ENCODE measurements around the gene VSX1. TPM values are rescaled to one million over a fixed set of nuclear protein-coding genes. Genes with fewer than 3 reads are reported as not detected.
A peak's percentile ranks its signal among the peaks of the same experiment; 100 is the strongest.

VSX1 gene
- total RNA-seq, 1 donor from 2014 or later = not detected

DNA sequence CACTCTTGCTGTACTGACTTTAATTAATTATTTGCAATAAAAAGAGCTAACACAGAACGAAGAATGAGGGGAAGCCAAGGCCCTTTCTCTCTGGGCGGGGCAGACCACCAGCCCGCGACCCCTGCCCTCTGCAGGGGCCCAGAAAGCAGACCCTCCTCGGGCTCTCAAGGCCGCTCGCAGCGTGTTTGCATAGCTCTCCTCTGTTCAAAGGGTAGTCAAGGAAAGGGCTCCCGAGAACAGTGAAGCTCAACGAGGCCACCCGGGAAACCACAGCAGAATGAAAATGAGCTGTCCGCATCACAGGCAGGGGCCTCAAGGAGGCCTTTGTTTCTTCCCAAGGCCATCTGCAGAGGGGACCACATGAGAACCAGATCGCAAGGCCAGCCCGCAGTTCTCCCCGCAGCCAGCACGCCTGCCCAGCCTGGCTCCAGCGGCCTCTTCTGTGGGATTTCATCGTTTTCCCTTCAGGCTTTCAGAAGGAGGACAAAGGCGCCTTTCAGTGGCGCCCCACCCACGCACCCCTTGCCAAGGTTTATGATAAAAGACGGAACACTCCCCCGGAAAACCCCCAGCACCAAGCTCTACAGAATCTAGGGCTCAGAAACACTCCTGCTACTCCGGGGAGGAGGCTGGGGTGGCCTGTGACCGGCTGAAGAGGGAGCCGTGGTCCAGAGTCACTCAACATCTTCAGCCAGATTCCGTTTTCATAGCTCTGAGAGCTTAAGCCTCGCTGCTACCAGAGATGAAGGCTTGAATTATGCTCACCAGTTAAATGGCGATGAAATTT, 49.3 kb downstream of the VSX1 start:
- Mint-ChIP-seq H3K27ac (peak overlapping the region; percentile 56), H3K4me3 (ENCODE audit: low read depth) (no peak overlapping the region)
- TF ChIP-seq, protein P1, sequence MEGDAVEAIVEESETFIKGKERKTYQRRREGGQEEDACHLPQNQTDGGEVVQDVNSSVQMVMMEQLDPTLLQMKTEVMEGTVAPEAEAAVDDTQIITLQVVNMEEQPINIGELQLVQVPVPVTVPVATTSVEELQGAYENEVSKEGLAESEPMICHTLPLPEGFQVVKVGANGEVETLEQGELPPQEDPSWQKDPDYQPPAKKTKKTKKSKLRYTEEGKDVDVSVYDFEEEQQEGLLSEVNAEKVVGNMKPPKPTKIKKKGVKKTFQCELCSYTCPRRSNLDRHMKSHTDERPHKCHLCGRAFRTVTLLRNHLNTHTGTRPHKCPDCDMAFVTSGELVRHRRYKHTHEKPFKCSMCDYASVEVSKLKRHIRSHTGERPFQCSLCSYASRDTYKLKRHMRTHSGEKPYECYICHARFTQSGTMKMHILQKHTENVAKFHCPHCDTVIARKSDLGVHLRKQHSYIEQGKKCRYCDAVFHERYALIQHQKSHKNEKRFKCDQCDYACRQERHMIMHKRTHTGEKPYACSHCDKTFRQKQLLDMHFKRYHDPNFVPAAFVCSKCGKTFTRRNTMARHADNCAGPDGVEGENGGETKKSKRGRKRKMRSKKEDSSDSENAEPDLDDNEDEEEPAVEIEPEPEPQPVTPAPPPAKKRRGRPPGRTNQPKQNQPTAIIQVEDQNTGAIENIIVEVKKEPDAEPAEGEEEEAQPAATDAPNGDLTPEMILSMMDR (IDR thresholded peaks at IDR 0.05; ENCODE audit: unreplicated experiment) = no peak

DNA sequence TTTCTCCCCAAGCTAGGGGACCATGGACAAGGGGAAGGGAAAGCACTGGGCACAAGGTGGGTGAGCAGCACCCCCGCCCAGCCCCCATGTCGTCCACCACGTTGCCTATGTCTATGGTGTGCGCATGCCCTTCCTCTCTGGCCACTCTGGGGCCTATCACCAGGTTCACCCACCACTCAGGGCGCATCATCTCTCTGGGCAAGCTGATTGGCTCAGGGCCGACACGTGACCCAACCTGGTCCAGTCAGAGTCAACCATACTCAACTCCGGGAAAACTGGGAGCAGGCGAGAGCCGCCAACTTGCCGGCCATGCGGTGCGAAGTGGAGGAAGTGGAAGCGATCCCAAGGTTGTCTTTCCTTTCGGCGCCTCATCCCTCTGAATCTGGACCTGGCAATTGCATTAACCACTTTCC, 49.9 kb downstream of the VSX1 start:
- no peak for DNase-seq (ENCODE audit: low spot score, unreplicated experiment)
- no peaks in the 10 kb centered on the region for H3K36me3 Mint-ChIP-seq (ENCODE audit: insufficient read depth)
- peaks cover 7% of the 10 kb centered on the region for H3K27me3 Mint-ChIP-seq
- no peaks in the 10 kb centered on the region for H3K9me3 Mint-ChIP-seq (ENCODE audit: low read depth)
- peaks cover 3% of the 10 kb centered on the region for H3K4me1 Mint-ChIP-seq (ENCODE audit: low read depth)
- H3K27ac Mint-ChIP-seq = peak overlapping the region; percentile 56
- no peak overlapping the region for H3K4me3 Mint-ChIP-seq (ENCODE audit: low read depth)
- TF ChIP-seq, protein P1 (IDR thresholded peaks at IDR 0.05; ENCODE audit: unreplicated experiment) = no peak

More for the DNA sequence above, 49.3 kb downstream of the VSX1 start:
- Mint-ChIP-seq H3K9me3 (ENCODE audit: low read depth) (no peaks in the 10 kb centered on the region), H3K36me3 (ENCODE audit: insufficient read depth) (no peaks in the 10 kb centered on the region), H3K4me1 (ENCODE audit: low read depth) (peaks cover 3% of the 10 kb centered on the region), H3K27me3 (peaks cover 7% of the 10 kb centered on the region)
- no peak for DNase-seq (ENCODE audit: low spot score, unreplicated experiment)

DNA sequence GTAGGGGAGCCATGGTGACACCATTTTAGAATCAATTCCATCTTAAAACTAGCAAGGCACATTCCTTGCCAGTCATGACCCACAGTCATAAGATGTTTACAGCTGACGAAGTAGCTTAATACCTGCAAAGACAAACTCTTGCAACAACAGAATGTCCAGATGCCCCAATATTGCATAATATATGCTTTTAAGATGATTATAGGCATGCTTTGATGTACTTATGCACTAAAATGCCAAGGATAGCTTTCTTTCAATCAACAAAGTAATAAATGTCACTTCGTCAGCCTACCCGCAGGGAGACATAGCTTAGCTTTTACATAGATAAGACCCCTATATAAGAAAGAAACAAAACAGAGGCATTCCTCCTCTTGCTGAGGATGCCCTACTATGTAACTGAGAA, 50.7 kb downstream of the VSX1 start:
- no peak for DNase-seq (ENCODE audit: low spot score, unreplicated experiment)
- Mint-ChIP-seq H3K9me3 (ENCODE audit: low read depth) (no peaks in the 10 kb centered on the region), H3K27me3 (peaks cover 7% of the 10 kb centered on the region), H3K4me1 (ENCODE audit: low read depth) (peaks cover 3% of the 10 kb centered on the region), H3K4me3 (ENCODE audit: low read depth) (no peak overlapping the region), H3K36me3 (ENCODE audit: insufficient read depth) (no peaks in the 10 kb centered on the region), H3K27ac (no peak overlapping the region)
- TF ChIP-seq, protein P1 (IDR thresholded peaks at IDR 0.05; ENCODE audit: unreplicated experiment) = no peak

DNA sequence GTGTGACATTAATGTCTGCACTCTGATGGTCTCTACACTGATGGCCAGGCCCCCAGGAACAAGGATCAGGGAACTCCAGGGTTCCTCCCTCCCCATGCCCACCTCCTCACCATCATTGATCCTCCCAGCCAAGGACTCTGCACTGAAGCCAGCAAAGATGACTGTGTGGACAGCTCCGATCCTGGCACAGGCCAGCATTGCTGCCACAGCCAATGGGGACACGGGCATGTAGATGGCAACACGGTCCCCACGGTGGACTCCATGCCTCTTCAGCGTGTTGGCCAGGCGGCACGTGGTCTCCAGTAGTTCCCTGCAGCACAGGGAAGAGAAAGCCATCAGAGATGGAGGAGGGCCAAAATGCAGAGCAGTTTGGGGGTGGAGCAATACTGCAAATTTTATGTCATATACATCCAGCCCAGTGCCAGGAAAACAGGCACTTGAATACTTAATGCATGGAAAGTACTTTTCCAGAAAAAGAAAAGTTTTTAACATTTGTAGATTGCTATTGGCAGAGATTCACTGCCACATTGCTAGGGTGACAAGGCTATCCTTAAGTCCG, 51.2 kb downstream of the VSX1 start:
- DNase-seq (ENCODE audit: low spot score, unreplicated experiment) = no peak
- H3K27ac Mint-ChIP-seq = no peak overlapping the region
- TF ChIP-seq, protein P1 (IDR thresholded peaks at IDR 0.05; ENCODE audit: unreplicated experiment) = no peak
- H3K27me3 Mint-ChIP-seq = peaks cover 7% of the 10 kb centered on the region
- no peaks in the 10 kb centered on the region for H3K9me3 Mint-ChIP-seq (ENCODE audit: low read depth)
- no peak overlapping the region for H3K4me3 Mint-ChIP-seq (ENCODE audit: low read depth)
- H3K4me1 Mint-ChIP-seq (ENCODE audit: low read depth) = peaks cover 3% of the 10 kb centered on the region
- no peaks in the 10 kb centered on the region for H3K36me3 Mint-ChIP-seq (ENCODE audit: insufficient read depth)

DNA sequence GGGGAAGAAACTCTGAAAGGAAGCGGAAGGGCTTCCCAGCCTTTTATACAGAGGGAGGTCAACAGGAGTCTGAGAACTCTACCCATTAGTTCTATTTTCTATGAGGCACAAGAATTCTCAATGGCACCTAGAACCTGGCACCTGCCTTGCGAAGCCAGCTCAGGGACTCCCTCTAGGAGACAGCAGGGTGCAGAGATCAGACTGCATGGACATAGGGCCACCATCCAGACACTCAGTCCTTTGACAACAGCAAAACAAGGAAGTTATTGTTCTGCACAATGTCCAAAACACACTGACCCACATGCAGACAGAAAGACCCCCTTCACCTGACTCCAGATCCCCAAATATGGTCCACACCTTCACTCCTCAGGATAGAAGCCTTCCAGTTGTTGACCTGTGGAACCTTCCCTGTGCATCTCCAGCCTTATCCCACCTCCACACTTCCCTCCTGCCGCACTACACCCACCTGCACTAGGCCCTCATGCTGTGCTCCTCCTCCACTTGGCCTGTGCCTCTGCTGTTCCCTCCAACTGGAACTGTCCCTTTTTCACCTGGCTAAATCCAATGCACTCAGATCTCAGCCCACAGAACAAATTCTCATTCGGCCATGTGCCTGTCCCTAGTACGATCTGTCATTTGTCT, 51.8 kb downstream of the VSX1 start:
- no peak overlapping the region for H3K27ac Mint-ChIP-seq
- no peak for DNase-seq (ENCODE audit: low spot score, unreplicated experiment)
- no peak overlapping the region for H3K4me3 Mint-ChIP-seq (ENCODE audit: low read depth)
- TF ChIP-seq, protein P1 (IDR thresholded peaks at IDR 0.05; ENCODE audit: unreplicated experiment) = no peak
- H3K36me3 Mint-ChIP-seq (ENCODE audit: insufficient read depth) = no peaks in the 10 kb centered on the region
- H3K27me3 Mint-ChIP-seq = peaks cover 7% of the 10 kb centered on the region
- H3K9me3 Mint-ChIP-seq (ENCODE audit: low read depth) = no peaks in the 10 kb centered on the region
- peaks cover 3% of the 10 kb centered on the region for H3K4me1 Mint-ChIP-seq (ENCODE audit: low read depth)

All from progenitor cell of endocrine pancreas (in vitro differentiated cells).